ENCODE results near the gene NPAS1.

NPAS1 gene

DNA sequence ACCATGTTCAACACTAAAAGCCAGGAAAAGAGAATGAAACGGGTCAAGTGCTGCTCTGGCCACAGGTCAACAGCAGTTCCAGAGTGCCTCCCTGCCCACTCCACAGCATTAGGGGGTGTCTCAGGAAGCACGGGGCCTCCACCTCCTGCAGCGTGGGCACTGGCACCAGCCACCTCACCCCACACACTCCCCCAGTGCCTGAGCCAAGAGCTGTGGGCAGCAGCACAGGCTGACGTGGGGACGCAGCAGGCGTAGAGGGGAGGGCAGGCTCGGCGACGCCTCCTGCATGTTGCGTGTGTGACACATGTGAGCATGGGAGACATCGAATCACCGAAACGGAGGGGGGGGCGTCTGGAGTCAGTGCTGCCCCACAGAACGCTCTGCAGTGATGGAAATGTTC is 50.2 kb downstream of the NPAS1 start:
- H3K27me3 ChIP-seq (replicated peaks; ENCODE audit: control insufficient read depth, insufficient read depth, low read length): no peaks in the 10 kb centered on the region
- H3K4me3 ChIP-seq (replicated peaks; ENCODE audit: low read depth, low read length): no peak overlapping the region
- peaks cover 71% of the 10 kb centered on the region for H3K36me3 ChIP-seq (ENCODE audit: control insufficient read depth, insufficient read depth, low read length)
- DNase-seq (ENCODE audit: extremely low read depth, insufficient read length): no peak
- TF ChIP-seq, protein P1, sequence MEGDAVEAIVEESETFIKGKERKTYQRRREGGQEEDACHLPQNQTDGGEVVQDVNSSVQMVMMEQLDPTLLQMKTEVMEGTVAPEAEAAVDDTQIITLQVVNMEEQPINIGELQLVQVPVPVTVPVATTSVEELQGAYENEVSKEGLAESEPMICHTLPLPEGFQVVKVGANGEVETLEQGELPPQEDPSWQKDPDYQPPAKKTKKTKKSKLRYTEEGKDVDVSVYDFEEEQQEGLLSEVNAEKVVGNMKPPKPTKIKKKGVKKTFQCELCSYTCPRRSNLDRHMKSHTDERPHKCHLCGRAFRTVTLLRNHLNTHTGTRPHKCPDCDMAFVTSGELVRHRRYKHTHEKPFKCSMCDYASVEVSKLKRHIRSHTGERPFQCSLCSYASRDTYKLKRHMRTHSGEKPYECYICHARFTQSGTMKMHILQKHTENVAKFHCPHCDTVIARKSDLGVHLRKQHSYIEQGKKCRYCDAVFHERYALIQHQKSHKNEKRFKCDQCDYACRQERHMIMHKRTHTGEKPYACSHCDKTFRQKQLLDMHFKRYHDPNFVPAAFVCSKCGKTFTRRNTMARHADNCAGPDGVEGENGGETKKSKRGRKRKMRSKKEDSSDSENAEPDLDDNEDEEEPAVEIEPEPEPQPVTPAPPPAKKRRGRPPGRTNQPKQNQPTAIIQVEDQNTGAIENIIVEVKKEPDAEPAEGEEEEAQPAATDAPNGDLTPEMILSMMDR (IDR thresholded peaks at IDR 0.05; ENCODE audit: insufficient read depth, low read length, poor library complexity, severe bottlenecking): no peak

DNA sequence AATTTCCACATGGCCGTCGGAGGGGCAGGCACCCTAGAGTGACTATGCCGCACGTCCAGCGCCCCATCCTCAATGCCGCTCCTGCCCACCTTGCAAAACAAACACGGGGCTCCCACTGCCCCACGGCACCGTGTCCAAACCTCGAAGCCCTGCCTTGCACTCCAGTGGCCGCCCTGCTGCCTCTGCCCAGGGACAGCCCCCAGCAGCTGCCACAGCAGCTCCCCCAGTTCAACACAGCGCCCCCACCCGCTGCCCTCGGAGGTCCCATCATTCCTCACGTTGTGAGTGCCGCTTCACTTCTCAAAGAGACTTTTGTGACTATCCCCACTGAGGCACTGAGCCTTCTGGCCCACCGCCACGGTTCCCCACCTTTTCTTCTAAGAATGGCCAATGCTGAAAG is 51.1 kb downstream of the NPAS1 start:
- TF ChIP-seq, protein P1 (IDR thresholded peaks at IDR 0.05; ENCODE audit: insufficient read depth, low read length, poor library complexity, severe bottlenecking): no peak
- DNase-seq (ENCODE audit: extremely low read depth, insufficient read length): no peak
- H3K4me3 ChIP-seq (replicated peaks; ENCODE audit: low read depth, low read length): no peak overlapping the region
- peaks cover 74% of the 10 kb centered on the region for H3K36me3 ChIP-seq (ENCODE audit: control insufficient read depth, insufficient read depth, low read length)
- H3K27me3 ChIP-seq (replicated peaks; ENCODE audit: control insufficient read depth, insufficient read depth, low read length): no peaks in the 10 kb centered on the region

DNA sequence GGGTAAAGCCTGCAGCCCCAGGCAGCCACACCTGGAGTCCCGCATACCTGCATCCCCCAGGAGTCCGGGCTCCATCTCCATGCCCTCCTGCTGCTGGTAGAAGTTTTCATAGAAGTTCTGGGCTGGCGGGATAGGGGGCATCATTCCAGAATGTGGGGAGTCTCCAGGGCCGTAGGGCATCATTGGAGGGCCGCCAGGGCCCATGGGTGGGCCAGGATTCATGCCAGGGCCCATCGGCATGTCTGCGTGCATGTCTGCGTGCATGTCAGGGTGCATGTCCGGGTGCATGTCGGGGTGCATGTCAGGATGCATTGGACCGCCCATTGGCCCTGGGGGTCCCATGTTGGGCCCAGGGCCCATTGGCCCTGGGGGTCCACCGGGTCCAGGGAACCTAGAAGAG is 52.1 kb downstream of the NPAS1 start:
- Histone ChIP-seq H3K4me3 (replicated peaks; ENCODE audit: low read depth, low read length) (no peak overlapping the region), H3K36me3 (ENCODE audit: control insufficient read depth, insufficient read depth, low read length) (peaks cover 72% of the 10 kb centered on the region), H3K27me3 (replicated peaks; ENCODE audit: control insufficient read depth, insufficient read depth, low read length) (no peaks in the 10 kb centered on the region)
- DNase-seq (ENCODE audit: extremely low read depth, insufficient read length): no peak
- TF ChIP-seq, protein P1 (IDR thresholded peaks at IDR 0.05; ENCODE audit: insufficient read depth, low read length, poor library complexity, severe bottlenecking): no peak

DNA sequence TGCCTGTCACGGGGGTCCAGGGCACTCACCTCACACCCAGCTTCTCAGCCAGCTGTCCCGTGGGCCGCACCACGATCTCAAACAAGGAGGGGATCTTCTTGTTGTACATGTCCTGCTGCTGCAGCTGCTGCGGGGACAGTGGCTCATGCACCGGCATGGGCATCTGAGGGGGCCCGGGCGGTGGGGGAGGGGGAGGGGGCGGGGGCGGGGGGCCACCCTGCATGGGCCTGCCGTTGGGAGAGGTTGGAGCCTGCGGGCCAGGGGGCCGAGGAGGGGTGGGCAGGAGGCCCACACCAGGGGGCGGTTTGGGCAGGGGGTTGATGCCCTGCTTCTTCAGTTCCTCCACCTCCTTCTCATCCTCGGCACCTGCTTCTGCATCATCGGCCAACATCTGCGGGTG is 52.7 kb downstream of the NPAS1 start:
- Histone ChIP-seq H3K27me3 (replicated peaks; ENCODE audit: control insufficient read depth, insufficient read depth, low read length) (no peaks in the 10 kb centered on the region), H3K4me3 (replicated peaks; ENCODE audit: low read depth, low read length) (no peak overlapping the region), H3K36me3 (ENCODE audit: control insufficient read depth, insufficient read depth, low read length) (peaks cover 67% of the 10 kb centered on the region)
- no peak for DNase-seq (ENCODE audit: extremely low read depth, insufficient read length)
- TF ChIP-seq, protein P1 (IDR thresholded peaks at IDR 0.05; ENCODE audit: insufficient read depth, low read length, poor library complexity, severe bottlenecking): no peak

DNA sequence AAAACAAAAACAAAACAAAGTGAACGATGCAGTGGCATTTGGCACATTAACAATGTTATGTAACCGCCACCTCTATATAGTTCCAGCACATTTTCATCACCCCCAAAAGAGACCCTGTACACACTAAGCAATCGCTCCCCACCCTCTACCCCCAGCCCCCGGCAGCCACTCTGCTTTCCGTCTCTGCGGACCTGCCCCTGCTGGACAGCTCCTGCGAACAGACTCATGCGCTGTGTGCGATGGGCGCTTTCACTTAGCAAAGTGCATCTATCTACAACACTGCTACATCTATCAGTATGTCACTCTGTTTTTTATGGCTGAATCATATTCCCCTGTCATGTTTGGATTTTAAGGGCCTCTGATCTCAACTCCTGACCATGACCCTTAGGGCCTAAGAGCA is 53.9 kb downstream of the NPAS1 start:
- Histone ChIP-seq H3K36me3 (ENCODE audit: control insufficient read depth, insufficient read depth, low read length) (peaks cover 59% of the 10 kb centered on the region), H3K27me3 (replicated peaks; ENCODE audit: control insufficient read depth, insufficient read depth, low read length) (no peaks in the 10 kb centered on the region), H3K4me3 (replicated peaks; ENCODE audit: low read depth, low read length) (no peak overlapping the region)
- DNase-seq (ENCODE audit: extremely low read depth, insufficient read length): no peak
- TF ChIP-seq, protein P1 (IDR thresholded peaks at IDR 0.05; ENCODE audit: insufficient read depth, low read length, poor library complexity, severe bottlenecking): no peak

DNA sequence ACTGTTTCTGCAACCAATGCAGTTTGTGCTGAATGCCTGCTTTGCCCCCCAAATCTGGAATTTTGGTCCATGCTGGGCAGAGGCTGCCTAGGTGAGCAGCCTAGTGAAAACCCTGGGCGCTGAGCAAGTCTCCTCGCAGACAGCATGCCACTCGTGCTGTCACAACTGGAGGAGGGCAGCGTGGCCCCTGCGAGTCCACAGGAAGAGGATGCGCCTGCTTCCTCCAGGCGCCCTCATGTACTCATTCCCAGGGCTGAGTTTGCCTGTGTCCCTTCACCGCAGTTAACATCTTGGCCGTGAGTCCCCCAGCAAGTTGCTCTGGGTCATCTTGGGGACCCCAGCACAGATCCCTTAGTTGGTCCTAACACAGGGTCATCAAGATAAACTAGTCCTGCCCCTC is 55.0 kb downstream of the NPAS1 start:
- TF ChIP-seq, protein P1 (IDR thresholded peaks at IDR 0.05; ENCODE audit: insufficient read depth, low read length, poor library complexity, severe bottlenecking): no peak
- peaks cover 48% of the 10 kb centered on the region for H3K36me3 ChIP-seq (ENCODE audit: control insufficient read depth, insufficient read depth, low read length)
- H3K27me3 ChIP-seq (replicated peaks; ENCODE audit: control insufficient read depth, insufficient read depth, low read length): no peaks in the 10 kb centered on the region
- DNase-seq (ENCODE audit: extremely low read depth, insufficient read length): no peak
- no peak overlapping the region for H3K4me3 ChIP-seq (replicated peaks; ENCODE audit: low read depth, low read length)

Data from GM06990 (cell line).